NCI-H187 treated with DMSO at 0.1 percent for 48 hours (cell line): ENCODE measurements around the gene ZMAT5.

Experiments used
- DNase-seq: peaks from one replicate; lab custom pipeline; 2025; lab: John Stamatoyannopoulos, UW

ZMAT5 gene

DNA sequence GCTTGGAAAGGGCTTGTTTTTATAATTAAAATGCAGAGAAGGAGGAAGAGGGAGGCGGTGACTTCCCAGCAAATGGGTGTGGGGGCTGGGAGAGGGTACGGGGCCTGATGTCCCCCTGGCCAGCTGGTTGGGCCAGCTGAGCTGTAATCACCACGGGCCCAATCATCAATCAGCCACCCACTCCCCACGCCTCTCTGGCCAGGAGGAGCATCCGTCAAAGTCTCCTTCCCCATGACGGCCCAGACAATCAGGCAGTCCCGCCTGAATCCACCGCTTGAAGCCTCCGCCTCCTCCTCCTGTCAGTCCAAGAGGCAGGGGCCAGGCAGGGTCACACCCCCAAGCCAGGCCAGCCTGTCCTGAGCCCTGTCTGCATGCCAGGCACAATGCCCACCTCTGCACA is 60.3 kb downstream of the ZMAT5 start:
- DNase-seq, result no peak

DNA sequence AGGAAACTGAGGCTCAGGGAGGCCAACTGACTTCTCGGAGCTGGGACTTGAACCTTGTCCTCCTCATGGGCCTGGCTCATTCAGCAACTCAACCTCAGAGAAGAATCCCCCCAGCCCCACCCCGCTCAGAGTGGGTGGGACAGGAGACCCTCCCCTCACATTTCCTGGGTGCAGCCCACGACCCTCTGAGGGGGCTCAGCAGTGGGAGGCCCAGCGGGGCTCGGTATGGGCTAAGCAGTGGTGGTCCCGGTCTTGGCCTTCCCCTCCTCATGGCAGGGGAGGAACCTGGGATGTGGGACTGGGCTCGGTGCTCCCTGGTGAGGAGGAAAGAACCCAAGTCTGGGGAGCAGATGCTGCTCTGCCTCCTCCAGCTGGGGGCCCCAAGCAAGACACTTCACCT is 61.2 kb downstream of the ZMAT5 start:
- DNase-seq, result no peak

DNA sequence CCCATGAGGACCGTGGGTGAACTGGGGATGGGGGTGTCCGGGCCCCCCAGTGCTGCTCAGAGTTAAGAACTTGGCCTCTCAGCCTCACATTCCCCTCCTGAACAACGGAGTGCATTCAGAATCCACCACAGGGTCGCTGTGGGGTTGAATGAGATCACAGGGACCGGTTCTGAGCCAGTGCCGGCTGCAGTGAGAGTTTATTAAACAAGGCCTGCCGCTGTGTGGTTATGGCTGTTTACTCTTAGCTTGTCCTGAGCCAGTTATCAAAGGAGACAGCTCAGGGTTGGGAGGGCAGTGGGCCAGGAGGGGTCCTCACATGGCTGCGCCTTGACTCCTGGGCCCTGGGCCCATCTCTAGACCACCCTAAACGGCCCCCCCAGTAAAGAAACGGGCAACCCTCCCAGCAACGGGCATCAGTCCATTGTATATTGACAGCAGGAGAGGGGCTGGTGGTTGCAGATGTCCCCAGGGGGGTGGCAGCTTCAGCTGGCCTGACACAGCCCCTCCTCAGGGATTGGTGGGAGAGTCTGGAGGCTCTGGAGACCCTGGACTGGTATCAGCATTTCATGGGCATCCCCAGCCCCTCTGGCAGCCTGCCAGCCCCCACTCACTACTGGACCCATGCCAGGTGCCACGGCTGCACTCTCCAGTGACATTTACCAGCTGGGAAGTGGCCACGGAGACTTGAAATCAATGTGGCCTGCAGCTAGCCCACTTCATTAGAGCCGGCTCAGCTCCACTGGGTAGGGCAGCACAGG is 62.1 kb downstream of the ZMAT5 start:
- DNase-seq, result no peak

DNA sequence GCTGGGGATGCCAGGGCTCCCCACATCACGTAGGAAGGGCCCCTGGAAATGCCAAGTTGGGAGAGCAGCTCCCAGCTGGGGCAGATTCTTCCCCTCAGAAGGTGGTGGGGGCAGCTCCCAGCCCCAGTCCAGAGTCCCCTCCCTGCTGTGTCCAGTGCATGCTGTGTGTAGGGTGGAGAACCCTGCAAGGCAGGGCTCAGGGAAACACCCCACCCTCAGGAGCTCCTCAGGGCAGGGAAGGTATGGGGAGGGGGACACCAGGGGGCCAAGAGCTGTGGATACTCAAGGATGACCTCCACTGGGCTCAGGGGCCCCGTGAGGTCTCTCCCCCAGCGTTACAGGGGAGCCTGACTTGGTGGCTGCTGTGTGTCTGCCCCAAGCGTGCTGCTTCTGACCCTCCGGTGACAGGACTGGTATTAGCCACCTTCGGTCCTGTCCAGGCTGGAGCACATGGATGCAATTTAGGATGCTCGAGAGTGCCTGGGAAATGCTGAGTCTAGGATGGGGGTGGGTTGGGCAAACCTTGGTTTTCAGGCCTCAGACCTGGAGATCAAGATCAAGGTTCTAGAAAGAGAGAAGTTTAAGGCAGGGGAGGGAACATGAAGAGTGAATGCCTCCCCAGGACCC is 63.1 kb downstream of the ZMAT5 start:
- DNase-seq, result no peak

DNA sequence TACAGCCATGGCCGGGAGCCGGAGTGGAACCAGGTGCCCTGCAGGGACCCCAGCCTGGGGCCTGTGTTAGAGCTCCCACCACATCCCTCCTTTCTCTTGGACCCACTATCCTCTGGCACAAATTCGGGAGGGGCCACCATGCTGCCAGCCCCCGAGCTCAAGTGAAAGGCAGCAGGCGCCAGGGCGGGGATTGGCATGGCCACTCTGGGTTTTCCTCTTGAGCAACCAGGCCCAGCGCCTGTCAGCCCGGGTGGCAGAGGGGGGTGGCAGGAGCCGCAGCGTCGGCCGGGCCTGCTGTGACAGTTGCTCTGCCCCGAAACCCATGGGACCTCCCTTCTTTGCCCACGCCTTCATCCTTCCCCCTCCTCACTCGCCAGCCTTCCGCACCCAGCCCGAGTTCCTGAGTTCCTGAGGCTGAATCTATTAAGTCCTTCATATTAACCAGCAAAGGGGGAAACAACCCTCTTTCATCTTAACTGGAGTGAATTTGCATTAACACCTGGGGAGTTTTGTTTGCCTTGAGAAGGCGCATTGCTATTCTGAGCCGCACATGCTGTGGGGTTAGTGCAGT is 63.8 kb downstream of the ZMAT5 start:
- DNase-seq, result no peak

DNA sequence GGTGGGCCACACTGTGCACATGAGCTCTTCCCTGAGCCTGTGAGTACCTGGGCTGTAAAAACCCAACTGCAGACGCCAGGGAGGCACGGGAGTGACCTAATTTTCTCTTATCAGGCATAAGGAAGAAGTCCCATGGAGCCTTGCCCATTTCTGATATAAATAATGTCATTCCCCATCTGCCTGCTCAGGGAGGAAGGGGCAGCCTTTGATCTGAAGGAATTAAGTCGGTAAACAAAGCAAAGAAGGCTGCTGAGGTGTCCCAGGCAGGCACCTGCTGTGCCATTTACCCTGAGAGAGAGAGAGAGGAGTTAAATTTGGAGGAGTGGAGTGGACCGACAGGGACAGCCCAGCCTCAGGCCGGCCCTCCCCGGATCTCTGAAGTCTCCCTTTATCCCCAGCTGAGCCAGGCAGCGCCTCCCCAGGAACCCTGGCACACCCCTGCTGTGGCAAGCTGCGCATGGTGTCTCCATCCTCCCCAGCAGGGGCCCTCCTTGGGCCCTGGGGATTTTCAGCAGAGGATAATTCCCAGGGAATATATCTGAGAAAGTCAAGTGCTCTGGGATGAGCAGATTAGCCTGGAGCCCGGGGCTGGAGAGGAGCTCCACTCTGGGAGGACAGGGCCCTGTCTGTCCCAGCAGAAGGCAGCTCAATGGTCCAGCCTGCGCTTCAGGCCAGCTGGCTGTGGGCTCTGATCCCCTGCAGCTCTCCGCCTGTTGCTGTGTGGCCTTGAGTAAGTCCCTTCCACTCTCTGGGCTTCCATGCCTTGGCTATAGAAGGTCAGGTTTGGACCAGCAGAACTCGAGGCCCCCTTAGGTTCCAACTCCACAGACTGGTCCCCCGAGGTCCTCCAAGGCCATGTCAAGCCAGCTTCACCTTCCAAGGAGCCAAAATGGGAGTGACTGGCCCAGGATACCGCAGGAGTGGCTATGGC is 64.5 kb downstream of the ZMAT5 start:
- DNase-seq, result no peak

DNA sequence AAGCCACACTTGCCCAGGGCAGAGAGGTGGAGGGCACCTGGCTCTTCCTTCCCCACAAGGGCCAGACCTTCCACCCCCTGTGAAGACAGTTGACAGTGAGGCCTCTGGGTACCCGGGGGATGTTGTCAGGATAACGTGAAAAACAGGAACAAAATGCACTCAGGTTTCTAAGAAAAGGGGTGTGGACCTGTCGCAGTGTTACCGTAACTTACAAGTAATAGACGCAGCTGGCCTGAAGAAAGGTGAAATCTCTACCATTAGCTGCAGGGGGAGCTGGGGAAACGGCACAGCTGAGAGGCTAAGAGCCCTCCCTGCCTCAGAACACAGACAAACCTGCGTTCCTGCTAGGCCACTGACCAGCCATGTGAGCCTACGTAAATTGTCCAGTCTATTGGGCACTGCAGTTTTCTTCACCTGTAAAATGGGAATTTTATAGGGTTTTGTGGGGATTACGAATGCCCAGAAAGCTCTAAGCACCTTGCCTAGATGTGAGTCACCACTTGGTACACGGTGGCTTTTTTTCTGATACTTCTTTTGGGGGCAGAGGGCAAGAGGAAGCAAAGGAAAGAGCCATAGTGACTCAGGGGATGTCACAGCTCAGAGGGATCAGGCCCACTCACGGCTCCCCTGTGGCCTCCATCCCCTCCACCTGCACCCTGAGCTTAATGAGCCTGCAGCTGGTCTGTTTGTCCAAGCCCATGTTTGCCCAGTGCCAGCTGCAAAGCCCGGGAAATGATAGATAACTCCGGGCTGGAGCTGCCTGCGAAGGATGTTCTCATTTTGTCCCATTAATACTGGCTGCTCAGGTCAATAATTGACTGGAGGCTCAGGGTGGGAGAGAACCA is 65.4 kb downstream of the ZMAT5 start:
- DNase-seq, result no peak

DNA sequence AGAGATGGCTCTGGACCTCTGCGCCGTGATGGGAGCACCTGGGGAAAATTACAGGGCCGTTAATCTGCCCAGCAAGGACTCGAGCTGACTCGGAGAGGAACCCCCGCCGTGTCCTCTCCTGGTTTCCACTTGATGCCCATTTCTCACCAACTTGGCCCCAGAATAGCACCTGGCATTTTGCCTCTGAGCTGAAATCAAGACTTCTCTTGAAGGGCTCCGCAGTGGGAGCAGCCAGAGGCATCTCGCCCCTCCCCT is 66.0 kb downstream of the ZMAT5 start:
- no peak for DNase-seq

DNA sequence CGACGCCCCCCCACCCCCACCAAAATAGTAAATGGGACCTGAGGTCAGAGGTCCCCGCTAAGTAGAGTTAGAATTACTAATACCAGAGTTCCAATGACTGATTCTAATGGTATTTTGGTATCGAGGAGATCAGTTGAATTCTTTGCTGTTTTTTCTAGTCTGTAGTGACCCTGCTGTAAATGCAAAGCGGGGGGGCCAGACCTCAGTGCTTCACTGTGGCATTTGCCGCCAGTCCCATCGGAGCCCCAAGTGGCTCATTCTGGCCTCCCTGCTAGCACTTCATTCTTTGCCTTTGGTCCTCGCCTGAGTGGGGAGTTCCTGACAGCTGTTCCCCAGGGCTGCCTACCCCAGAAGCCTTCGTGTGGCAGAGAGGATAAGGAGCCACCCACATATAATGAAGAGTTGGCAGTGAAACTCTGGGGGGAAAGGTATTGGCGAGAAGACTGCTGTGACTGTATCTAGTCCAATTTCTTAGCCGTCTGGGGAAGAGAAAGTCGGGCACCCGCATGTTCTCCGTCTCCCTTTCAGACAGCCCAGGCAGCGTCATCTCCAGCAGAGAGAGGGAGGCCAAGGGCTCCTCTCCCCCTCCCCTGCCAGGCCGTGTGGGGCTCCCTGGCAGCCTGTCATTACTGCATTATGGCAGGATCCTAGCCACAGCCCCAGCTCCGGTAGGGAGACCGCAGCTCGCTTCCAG is 66.5 kb downstream of the ZMAT5 start:
- no peak for DNase-seq

DNA sequence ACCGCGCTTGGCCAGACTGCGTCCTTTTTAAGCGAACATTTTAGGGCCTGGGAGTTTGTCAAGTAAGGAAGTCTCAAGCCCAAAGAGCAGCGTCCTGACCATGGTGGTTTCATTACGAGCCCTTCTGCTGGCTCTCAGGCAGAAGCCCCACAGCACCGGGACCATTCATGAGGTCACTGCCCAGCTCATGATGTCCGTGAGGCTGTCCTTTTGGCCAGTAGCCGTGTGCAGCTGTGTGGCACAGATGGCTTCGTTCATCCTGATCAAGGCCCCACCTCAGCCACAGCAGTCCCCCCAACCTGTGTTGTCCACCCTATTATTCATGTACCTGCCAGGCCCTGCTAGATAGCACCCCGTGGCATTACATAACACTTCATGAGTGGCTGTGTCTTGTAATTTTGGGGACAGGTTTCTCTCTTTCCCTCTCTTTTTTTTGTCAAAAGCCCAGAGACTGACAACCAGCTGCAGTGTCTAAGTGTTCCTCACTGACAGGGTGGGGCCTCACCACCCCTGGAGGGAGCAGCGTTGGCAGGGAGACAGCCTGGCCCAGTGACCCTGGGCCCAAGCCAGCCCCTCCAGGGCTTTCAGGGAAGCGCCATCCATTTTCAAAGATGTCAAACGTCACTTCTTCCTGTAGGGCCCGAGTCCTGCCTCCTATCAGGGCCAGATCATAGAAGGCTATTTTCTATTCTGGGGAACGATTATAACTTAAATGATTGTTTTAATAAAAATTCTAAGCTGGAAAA is 68.8 kb downstream of the ZMAT5 start:
- DNase-seq, result no peak

DNA sequence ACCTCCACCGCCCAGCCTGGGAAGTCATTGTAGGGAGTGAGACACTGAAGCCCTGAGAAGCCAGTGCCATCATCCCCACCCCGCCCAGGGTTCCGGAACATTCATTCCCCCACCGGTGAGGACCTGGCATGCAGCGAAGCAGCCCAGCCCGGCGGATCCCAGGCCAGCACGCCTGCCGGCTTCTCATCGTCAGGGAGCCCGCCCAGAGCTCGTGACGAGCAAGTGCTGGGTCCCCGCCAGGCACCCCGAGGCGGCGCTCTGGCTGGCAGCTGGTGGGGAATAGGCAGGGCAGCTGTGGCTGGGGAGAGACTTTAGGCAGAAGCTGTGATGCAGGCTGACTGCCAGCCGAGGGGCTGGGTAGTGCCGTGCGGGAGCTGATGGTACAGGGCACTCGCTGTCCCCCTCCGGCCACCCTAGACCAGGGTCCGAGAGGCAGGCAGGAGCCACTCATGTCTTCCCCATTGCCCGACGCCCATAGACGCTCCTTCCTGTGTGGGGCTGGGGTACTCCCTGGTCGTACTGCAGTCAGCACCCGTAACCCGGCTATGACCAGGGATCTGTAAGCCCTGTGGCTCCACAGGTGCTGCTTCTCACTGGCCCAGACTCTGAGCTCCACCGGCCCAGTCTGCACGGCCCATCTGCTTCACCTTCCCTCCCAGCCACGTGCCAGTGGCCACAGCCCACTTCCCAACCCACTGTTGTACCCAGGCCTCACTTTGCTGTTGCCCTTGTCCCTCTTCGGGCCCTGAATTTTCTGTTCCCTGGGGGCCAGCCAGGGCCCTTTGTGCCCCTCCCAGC is 71.5 kb downstream of the ZMAT5 start:
- no peak for DNase-seq

DNA sequence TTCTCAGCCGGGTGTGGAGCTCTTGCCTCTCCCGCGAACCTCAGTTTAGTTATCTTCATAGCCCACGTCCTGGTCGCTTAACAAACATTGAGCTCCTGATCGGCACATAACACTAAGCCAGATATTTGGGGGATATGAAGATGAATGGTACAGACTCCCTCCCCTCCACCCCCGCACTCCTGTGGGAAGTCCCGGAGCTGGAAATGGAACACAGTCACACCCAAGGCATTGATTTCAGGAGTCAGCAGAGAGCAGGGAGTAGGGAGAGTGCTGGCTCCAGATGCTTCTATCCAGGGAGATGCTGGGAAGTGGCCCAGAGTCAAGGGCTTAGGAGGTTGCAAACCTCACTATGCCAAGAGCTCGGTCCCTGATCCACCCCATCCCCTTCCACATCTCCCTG is 73.1 kb downstream of the ZMAT5 start:
- no peak for DNase-seq

DNA sequence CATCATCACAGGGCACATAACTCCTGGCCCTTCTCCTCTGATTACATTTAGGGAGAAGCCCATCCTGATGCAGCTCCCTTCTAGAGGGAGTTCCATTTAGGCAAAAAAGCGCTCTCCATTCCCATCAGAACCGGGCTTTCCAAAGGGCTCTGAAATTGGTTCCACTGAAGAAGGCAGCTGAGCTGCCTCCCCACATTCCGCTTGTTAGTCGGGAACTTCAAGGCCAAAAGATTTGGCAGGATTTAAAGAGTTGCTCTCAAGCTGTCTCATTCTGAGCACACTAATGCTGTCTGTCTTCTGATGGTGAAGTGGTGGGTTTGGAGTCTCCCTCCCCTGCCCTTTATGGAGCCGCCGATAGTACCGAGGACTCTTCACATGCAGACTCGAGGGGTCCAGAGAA is 73.6 kb downstream of the ZMAT5 start:
- no peak for DNase-seq

DNA sequence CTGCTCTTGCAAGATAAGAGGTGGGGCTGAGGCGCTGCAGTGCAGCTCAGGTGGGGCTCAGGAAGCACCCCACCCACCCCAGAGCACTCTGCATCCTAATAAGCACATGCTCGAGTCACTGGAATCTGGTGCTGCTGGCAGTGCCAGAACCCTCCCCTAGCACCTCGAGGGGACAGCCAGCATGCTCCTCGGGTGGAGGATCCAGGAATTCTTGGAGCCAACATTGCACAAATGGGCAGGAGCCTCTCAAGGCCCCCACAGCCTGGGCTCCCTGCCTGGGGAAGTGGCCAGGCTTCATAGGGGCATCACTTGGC is 74.5 kb downstream of the ZMAT5 start:
- no peak for DNase-seq

DNA sequence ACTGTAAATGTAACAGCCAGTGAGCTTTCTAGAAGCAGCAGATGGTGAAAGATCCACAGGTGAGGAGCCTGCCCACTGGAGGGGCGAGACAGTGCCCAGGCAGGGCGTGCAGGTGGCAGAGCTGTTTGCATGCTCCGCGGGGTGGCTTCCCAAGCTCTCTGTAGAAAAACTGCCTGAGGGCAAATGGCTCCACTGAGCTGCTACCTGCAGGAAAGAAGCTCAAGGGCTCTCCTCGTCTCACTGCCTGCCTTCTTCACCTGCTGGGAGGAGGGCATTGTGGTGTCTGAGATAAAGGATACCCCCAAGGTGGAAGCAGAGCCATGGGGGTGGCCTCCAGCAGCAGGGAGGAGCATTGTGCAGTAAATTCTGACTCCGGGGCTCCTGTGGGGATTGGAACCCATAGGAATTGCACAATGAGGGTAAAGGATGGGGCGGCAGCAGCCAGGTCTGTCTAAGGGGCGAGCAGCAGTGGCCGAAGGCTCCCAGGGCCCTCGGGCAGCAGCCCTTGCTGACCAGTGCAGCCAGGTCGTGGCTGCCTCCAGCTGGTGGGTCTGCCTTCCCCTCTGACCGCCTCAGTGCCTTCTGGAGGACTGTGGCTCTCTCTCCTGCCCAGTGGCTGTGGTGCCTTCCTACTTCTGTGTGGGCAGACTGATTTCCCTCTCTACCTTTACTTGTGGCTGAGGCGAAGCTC is 75.0 kb downstream of the ZMAT5 start:
- no peak for DNase-seq

DNA sequence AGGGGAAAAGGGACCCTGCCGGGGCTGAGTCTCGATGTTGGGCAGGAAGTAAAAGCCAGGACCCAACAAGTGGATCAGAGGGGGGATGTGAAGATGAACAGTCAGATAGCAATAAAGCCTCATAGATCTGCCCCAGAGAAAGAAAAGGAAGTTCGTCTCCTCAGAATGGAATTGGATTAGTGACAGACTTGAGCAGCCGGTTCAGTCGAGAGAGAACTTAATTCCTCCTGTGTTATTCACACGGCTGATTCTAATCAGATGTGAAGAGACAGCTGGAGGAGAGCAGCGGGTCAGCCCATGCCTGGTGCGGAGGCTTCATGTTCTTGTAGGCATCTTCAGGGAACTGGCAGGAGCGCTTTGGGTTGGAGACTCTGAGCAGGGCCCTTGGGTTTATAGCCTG is 76.3 kb downstream of the ZMAT5 start:
- no peak for DNase-seq

DNA sequence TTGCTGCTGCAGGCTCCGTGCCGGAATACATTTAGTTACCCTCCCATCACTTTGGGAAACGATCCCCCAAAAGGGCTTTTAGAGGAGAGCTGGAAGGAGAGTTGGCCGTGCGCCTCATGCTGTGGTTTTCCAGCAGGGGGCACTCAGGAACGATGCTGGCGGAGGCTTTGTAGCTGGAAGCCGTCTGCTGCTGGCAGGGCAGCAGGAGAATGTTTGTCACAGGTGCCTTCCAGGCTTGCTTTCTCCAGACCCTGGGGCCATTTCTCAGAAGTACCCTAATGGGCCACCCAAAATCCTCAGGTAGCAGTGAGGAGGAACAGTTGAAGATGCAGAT is 77.0 kb downstream of the ZMAT5 start:
- no peak for DNase-seq

DNA sequence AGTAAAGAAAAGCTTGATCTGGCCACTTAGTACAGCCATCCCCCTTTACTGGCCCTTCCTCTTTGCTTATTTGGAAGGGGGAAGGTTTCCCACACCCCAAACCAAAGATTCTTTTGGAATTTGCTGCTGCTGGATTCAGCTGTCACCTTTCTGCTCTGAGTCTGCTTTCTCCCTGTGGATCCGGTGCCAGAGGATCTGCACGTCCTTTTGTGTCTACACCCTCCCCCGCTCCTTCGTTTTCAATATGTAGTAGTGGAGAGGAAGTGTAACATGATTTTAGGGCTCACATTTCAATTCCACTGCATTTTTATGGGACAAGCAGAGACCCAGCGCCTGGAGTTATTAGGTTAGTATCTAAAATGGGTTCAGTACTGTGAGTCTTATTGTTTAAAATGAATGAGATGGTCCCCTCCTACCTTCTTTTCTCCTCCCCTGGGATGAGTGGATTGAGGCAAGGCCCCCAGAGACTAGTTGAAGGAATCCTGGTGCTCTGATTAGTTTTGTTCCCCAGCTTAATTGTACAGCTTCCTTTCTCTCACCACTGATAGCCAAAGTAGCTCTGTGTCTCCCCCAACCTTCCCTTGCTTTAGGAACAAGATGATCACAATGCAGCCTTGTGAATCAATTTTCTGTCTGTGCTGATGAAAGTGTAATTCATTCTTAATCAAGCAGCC is 77.5 kb downstream of the ZMAT5 start:
- DNase-seq, result no peak

DNA sequence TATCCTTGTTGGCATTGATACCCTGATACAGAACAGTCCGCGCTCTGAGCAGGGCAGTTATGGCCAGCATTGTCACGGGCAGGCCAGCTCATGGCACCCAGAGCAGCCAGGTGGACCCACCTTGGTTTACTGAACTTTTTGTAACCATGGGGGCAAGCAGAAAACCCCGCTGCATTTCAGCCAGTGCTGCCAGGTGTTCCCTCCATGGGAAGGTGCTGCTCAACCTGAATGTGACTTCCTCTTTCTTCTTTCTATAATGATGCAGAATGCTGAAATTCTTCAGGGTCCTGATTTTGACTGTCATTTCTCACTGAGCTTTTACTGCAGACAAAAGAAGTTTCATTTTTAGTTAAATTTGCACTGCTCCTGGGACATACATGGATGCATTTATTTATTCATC is 82.6 kb downstream of the ZMAT5 start:
- DNase-seq, result no peak
